GM13977 (cell line): ENCODE results near the gene TVP23A.

ENCODE experiments used
- DNase-seq: peaks from one replicate; pipeline ENCODE4 v3.0.0; 2012; ENCODE audit warnings: low spot score
- in situ Hi-C: fragments of 300-500 bp; cut with MboI; formaldehyde crosslinking; loops from one replicate; pipeline ENCODE4 v1.12.0; 2022; ENCODE audit warnings: low sequenced_read_pairs, low pct_unique_long_range_greater_than_20kb, mixed read lengths, inconsistent platforms; ENCODE audit not compliant: unreplicated experiment
- TF ChIP-seq, protein P1 (sequence below): IDR thresholded peaks from 2 replicates; pipeline ENCODE4 v1.5.1; 2012; ENCODE audit warnings: mild to moderate bottlenecking, control low read depth; ENCODE audit not compliant: insufficient read depth; ENCODE audit errors: extremely low read depth, missing control alignments

The TVP23A gene

DNA sequence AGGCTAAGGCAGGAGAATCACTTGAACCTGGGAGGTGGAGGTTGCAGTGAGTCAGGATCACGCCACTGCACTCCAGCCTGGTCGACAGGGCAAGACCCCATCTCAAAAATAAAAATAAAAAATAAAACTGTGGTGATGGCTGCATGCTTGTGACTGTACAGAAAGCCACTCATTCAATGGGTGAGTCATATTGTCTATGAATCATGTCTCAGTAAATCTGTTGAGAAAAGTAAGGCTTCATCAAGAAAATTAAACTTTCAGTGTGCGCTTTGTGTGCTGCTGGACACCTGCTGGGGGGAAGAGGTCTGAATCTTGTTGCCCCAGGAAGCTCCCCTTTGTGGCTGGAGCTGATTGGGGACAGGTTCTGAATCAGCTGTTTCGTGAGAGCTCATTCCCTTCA, 63.7 kb downstream of the TVP23A start:
- in situ Hi-C loops = no loop called here
- TF ChIP-seq, protein P1, sequence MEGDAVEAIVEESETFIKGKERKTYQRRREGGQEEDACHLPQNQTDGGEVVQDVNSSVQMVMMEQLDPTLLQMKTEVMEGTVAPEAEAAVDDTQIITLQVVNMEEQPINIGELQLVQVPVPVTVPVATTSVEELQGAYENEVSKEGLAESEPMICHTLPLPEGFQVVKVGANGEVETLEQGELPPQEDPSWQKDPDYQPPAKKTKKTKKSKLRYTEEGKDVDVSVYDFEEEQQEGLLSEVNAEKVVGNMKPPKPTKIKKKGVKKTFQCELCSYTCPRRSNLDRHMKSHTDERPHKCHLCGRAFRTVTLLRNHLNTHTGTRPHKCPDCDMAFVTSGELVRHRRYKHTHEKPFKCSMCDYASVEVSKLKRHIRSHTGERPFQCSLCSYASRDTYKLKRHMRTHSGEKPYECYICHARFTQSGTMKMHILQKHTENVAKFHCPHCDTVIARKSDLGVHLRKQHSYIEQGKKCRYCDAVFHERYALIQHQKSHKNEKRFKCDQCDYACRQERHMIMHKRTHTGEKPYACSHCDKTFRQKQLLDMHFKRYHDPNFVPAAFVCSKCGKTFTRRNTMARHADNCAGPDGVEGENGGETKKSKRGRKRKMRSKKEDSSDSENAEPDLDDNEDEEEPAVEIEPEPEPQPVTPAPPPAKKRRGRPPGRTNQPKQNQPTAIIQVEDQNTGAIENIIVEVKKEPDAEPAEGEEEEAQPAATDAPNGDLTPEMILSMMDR = no peak
- DNase-seq = no peak

DNA sequence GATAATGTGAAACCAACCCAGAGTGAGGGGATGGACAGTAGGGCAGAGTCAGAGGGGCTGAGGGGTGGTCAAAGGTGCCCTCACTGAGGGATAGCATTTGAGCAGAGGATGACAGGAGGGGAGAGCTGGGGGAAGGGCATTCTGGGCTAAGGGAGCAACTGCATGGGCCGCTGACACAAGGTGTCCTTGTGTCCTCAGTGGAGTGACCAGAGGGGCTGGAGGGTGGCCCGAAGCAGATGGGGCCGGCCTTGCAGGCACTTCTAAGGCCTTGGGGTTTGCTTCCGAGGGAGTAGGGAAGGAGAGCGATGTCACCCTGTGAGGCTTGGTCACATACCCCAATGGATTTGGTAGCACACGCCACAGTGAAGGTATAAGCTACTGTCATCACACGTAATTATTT, 64.9 kb downstream of the TVP23A start:
- TF ChIP-seq, protein P1 = no peak
- in situ Hi-C loops = no loop called here
- no peak for DNase-seq

- TF ChIP-seq, protein P1 = no peak
- in situ Hi-C loops = no loop called here
- DNase-seq = peak; percentile 34
These were observed 65.6 kb downstream of the TVP23A start for GRCh38 chr16:10752843-10753523.

GRCh38 chr16:10751291-10751697, 67.3 kb downstream of the TVP23A start:
- in situ Hi-C loops = no loop called here
- TF ChIP-seq, protein P1 = peak; percentile 43

DNA sequence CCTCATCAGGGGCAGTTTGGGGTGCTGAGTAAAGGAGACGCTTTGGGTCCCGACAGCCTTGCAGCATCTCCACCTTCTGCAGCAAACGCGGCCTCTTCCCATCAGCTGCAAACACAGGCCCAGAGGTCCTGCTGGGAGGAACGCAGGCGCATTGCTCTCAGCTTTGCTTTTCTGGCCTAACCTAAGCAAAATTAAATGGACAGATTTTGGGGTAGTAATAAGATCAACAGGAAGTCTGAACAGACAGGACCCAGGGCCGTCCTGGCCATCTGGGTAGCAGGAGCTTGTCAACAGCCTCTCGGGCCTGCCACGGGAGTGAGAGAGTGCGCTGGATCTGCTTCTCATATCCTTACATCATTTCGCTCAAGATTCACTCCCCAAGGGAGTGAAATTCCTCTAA, 67.8 kb downstream of the TVP23A start:
- TF ChIP-seq, protein P1 = no peak
- in situ Hi-C loops = no loop called here
- DNase-seq = no peak

More at GRCh38 chr16:10751291-10751697, 67.3 kb downstream of the TVP23A start:
- DNase-seq = no peak

DNA sequence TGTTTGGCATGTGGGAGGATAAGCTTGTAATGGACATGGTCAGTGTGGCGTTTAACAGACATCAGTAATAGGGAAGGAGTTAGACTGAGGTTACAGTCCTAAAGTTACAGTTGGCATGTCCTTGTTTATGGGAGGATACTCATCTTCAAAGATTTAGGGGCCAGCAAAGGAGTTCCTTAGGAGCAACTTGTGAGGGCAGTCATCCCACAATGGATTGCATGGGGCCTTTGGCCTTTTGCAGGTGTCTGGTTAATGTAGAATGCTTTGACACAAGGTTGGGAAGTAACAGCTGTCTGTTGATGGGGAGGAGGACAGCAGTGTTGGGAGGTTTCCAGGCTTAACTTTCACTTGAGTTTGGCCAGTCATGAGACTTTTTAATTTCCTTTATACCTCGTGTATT, 72.8 kb downstream of the TVP23A start:
- DNase-seq = no peak
- in situ Hi-C loops = loop anchor here (10.0 kb wide), 1 partner anchor 149 kb away; no protein-coding TSS in a partner anchor
- TF ChIP-seq, protein P1 = no peak
